ENCODE results near the gene DAB2IP.

DNA sequence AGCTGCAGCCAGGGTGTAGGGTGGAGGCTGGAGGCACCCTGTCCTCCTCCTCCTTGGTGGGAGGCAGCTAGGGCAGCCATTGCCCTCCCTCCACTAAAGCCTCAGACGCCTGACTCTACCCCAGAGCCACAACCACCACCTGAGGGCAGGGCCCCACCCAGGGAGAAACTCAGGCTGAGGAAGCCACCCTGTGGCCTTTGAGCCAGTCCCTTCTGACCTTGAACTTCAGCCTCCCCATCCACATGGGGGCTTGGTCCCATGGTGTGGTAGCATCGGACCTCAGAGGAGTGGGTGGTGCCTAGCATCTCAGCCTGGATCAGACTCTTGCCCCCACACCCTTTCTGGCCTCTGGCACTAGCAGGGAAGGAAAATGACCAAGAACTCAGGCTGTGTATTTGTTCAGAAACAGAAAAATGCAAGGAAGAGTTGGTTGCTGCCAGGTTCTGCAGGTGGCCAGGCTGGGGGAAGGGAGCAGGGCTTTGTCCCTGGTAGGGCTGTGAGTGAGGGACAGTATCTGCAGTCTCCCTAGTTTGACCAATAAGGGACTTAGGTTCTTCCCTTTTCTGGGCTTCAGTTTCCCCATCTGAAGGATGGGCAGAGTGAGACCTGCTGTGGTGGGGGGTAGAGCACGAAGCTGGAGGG is 3.2 kb downstream of the DAB2IP start:
- TF ChIP-seq, protein P1, sequence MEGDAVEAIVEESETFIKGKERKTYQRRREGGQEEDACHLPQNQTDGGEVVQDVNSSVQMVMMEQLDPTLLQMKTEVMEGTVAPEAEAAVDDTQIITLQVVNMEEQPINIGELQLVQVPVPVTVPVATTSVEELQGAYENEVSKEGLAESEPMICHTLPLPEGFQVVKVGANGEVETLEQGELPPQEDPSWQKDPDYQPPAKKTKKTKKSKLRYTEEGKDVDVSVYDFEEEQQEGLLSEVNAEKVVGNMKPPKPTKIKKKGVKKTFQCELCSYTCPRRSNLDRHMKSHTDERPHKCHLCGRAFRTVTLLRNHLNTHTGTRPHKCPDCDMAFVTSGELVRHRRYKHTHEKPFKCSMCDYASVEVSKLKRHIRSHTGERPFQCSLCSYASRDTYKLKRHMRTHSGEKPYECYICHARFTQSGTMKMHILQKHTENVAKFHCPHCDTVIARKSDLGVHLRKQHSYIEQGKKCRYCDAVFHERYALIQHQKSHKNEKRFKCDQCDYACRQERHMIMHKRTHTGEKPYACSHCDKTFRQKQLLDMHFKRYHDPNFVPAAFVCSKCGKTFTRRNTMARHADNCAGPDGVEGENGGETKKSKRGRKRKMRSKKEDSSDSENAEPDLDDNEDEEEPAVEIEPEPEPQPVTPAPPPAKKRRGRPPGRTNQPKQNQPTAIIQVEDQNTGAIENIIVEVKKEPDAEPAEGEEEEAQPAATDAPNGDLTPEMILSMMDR (conservative IDR thresholded peaks at IDR 0.05) = no peak
- TF ChIP-seq EZH2 (IDR thresholded peaks at IDR 0.05; ENCODE audit: low read depth) = no peak

Data from PC-9 (cell line).